HG02642 (cell line): ENCODE data around the gene GPS1.

Experiments used
- ATAC-seq: cut with Tn5 transposase; IDR thresholded peaks from one replicate; pipeline ENCODE4 v1.9.1; 2021; ENCODE audit warnings: mild to moderate bottlenecking; ENCODE audit not compliant: unreplicated experiment, poor library complexity

GPS1 gene

DNA sequence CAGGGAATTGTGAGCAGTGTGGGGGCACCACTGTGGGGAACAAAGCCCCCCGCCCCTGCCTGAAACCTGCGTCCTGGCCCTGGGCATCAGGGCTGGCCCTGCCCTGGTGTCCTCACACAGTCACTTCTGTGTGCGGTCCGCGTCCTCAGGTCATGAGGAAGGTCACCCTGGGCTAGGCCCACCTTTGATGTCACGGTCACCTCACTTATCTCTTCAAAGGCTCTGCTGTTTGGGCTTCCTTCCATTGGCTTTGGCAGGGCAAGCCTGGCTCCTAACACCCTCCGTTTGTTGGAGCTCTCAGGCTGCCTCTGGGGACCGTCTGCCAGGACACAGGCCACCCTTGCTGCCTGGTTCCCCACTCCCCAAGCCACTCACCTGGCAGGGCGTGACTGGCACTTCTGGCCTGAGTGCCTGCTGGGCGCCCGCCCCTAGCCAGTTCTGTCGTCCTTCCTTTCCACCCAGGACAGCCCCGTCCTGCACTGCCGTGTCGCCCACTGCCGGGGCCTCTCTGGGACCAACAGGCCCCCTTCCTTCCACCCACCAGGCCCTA is 37.9 kb upstream of the GPS1 start:
- no peak for ATAC-seq

DNA sequence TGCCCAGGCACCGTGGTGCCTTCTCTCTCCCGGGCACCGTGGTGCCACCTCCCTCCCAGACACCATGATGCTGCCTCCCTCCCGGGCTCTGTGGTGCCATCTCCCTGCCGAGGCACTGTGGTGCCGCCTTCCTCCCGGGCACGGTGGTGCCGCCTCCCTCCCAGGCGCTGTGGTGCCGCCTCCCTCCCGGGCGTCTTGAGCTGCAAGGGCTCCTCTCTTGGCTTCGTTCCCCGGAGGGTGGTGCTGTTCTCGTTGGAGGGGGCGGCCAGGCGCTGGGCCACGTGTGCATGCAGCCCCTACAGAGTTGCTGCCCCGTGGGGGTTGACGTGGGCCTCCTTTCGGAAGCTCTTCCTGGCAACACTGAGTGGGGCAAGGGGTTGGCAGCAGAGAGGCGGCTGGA is 37.3 kb upstream of the GPS1 start:
- no peak for ATAC-seq

DNA sequence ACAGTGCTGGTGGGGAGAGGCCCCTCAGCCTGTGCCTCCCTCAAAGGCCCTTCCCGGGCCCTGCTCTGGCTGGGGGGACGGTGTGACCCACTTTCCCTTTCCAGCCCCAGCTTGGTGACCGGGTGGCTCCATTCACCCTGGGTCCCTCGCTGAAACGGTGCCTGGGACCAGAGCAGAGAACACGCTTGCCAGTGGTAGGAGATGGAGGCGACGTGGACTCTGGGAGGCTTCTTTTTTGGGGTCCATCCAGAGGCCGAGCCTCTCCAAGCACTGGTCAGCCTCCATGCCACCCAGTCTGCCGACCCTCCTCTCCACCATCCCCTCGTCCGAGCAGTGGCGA is 36.8 kb upstream of the GPS1 start:
- no peak for ATAC-seq

DNA sequence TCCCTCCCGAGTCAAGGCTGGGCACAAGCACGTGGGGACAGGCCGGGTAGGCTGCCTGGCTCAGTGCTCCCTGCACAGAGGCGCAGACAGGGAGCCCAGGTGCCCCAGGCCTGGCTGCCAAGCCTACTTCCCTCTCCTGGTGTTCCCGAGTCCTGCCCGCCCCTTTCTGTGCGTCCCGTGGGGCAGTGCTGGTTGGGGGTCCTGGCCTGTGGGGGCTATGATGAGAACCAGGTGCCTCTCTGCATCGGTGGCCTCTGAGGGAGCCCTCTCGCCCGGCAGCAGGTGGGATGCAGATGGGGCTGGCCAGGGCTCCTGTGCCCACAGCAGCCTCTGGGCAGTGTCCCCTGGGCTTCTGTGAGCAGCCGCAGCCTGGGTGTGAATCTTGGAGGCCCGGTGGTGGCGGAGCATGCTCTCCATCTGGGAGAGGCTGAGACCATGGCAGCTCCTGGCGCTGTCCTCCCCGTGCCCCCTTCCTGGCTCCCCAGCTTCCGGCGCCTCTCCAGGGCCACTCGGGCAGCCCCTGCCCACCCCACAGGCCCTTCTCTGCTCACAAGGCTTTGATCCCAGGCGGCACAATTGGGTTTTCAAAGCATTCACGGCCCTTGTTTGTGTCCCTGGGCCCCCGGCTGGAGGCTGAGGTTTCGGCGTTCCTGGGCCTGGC is 36.3 kb upstream of the GPS1 start:
- ATAC-seq = no peak

DNA sequence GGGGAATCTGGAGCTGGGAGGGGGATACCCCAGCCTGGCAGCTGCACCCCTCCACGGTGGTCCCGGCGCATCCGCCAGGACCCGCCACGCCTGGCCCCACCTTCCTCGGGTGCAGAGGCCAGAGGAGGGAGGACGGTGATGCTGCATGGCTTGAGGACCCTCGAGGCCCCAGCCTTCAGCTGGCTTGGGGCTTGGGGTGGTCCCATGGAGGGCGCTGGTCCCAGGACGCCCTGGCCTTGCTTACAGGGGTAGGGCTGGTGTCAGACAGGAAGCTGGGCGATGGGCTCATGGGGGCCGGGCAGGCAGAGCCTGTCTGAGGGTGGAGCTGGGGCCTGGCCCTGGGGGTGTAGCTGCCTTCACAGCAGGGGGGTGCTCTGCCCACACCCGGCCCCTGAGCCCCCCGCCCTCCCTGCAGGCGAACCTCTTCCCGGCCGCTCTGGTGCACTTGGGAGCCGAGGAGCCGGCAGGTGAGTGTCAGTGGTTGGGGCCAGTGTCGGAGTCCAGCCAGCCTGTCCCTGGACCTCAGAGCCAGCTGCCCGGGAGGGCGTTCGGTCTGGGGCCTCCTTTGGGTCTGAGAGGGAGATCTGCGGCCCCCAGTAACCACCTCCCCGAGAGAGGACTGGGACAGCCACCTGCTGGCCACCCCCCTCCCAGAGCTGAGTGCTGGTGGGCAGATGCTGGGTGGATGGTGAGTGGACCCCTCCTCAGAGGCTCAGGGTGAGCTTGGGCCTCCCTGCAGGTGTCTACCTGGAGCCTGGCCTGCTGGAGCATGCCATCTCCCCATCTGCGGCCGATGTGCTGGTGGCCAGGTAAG is 35.4 kb upstream of the GPS1 start:
- no peak for ATAC-seq

DNA sequence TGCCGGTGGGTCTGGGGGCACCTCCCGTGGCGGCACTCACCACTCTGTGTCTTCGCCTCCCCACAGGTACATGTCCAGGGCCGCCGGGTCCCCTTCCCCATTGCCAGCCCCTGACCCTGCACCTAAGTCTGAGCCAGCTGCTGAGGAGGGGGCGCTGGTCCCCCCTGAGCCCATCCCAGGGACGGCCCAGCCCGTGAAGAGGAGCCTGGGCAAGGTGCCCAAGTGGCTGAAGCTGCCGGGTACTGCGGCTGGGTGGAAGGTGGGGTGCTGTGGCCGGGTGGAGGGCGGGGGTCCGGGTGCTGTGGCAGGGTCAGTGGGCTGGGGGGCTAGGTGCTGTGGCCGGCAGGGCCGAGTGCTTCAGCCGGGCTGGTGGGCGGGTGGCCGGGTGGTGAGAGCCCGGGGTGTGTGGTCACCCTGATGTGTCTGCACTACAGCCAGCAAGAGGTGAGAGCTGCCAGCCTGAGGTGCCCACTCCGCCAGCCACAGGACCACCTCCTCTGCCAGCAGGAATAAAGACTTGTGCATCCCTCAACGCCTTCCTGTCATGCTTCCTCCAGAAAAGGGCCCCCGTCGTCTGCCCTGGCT is 34.7 kb upstream of the GPS1 start:
- no peak for ATAC-seq

DNA sequence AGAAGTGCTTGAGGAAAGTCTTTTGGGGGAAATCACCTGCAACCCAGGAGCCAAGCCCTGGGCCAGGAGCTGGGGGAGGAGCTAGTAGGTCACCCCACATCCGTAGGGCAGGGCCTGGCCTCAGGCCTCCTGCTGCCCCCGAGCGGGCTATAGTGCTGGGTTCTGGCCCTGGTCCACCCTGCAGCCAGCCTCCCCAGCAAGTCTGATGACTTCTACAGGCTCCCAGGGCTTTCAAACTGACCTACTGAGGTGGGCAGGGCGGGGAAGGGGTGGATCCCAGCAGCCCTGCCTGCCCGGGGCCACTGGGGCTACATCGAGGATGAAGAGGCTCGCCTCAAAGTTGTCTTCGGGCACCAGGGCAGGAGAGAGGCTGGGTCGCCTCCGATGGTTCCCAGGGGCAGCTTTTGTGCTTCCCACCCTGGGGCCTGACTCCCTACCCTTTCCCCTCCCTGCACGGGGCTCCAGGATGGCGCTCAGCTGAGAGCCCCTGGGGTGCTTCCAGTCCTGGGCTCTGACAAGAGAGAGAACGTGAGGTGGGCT is 34.0 kb upstream of the GPS1 start:
- no peak for ATAC-seq

DNA sequence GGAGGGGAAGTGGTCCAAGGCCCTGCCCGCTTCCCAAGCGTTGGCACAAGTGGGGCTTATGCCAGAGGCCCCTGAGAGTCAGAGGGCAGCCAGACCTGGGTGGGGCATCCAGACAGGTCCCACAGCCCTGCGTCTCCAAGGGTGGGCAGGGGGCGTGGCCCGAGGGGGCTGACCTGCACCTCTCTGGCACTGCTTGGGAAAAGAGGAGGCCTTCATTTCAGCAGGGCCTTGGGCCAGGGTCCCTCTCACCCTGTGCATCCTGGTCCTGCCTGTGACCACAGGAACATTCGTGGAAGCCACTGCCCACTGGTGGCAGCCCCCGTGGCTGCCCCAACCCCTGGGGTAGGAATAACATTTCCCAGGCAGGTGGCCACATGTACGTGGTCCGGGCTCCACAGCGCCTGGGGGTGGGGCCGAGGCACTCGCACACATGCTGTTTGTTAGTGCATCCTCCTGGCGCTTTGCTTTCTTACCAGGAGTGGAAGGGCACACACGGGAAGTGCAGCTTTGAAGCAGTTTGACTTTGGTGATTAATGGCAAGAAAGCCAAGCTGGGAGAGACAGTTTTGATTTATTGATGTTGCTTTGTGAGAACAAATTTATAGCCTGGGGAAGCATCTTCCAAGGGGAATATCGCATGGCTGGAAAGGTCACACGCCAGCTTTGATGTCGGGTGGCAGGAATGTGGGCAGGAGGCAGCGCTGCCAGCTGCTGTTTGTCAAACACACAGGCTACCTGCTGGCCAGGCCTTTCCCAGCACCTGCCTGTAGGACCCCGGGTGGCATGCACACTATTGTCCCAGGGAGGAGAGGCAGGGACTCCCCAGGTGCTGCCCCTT is 33.3 kb upstream of the GPS1 start:
- no peak for ATAC-seq

DNA sequence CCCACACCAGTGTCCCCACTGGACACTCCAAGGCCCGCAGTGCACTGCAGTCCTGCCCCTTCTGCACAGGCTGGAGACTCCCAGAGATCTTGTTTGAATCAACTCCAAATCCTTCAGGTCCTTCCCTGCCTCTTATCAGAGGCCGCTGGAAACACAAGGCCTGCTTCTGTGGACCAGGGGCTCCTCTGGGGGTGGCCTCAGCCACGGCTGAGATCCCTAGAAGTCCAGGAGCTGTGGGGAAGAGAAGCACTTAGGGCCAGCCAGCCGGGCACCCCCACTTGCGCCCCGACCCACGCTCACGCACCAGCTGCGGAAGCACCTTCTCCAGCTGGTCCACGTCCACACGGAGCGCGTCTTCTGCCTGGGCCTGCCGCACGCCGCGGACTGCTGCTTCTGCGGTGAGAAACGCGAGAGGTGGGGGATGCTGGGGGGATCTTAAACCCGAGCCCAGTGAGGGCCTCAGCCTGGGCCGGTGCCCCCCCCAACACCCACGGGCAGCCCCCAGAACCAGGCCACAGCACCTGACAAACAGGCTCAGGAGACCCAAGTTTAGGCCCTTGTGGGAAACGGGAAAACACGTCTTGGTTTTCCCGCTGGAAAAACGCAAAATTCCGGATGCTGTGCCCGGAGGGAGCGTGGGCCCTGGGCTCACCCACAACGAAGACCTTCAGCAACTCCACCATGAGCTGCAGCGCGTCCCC is 32.6 kb upstream of the GPS1 start:
- no peak for ATAC-seq

DNA sequence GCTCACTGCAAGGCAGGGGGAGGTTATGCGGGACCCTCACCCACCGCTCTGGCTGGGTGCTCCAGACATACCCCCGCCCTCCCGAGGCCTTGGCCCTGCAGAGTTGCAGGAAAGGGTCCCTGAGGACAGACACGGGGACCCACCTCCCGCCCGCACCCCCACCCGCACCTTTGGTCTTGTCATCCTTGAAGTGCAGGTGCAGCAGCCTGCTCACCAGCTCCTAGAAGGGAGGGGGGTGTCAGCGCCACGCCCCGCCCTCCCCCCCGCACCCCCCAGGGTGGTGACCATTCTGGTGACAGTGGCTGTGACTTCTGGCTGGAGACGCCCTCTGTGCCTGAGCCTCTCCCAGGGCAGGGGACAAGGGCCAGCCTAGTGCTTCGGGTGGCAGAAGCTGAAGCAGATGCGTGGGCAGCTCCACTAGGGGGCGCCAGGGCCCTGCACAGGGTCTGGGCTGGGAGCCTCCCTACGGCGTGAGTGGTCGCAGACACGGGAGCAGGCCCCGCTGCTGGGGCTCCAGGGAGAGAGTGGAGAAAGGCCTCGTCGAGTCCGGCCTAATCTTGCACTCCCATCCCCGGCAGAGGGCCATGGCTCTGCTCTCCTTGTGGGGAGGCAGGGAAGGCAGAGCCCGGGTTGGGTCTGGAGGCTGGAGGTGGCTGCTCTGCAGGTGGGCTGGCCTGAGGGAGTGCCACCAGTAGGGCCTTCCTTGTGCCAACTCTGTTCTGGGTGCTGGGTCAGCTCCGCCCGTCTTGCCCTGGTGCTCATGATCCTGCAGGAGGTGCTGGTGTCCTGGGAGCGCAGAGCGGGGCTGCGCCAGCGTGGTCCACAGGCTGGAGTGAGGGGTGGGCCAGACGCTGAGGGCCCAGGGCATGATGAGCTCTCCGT is 31.8 kb upstream of the GPS1 start:
- ATAC-seq = no peak

DNA sequence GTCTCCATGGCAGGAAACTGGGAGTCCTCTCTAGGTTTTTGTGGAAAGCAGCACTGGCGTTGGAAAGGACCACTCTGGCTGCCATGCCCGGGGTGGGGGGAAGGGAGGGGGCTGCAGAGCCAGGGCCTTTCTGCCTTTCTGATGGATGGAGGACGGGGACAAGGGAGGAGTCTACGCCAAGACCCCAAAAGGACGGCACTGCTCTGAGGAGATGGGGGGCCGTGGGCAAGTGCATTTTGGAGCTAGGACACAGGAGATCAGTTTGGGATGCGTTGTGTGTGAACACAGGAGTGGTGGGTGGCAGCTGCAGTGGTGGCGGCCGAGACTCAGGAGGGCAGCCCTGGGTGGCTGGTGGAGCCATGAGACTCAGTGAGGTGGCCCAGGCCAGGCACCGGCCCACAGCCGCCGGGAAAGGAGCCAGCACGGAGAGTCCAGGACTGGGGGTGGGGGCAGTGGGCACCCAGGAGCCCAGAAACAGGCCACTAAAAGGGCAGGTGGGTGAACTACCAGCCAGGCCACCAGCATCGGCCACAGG is 31.1 kb upstream of the GPS1 start:
- no peak for ATAC-seq

DNA sequence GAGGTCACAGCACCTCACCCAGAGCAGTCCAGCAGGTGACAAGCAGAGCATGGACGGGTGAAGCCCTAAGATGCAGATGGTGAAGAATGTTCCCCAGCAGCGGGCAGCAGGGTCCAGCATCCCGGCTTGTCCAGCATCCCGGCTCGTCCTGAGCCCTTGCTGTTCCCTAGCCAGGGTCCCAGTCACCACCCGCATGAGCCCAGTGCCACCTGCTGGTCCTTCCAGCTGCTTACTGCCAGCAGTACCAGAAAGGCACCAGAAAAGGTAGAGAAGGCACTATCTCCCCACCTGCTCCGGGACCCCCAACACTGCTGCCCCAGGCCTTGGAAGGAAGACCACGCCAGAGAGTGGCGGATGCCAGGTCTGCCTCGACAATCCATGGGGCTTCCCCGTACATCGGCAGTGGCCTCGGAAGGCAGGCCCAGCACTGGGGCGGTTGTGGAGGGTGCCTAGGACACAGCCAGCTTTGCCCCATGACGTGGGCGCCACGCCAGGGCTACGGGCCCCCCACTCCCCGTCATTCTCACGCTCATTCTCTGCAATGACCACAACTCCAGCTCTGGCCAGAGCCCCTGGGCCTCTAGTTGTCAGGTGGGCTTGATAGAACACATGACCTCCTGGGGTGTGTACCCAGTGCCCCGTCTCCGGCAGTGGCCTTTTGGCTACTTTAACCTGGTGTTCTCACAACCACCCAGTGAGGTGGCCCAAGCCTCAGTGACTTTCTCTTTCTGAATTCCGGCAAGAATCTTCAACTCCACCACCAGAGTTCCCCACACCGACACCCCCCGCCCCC is 30.4 kb upstream of the GPS1 start:
- no peak for ATAC-seq

DNA sequence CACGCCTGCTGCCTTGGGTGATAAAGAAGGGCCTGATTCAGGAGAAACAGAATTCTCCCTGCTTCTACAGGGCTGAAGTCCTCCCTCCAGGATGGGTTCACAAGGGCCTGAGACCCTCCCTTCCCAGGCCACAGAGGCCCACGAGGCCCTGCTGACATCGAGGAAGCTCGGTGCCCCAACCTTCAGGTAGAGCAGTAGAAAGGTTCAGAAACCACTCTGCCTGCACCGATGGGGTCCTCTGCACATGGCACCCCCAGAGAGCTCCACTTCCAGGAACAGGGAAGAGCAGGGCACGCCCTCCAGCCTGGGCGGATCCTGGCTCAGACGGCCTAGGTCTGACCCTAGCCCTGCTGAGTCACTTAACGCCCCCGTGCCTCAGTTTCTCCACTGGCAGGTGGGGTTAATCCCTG is 29.8 kb upstream of the GPS1 start:
- no peak for ATAC-seq

DNA sequence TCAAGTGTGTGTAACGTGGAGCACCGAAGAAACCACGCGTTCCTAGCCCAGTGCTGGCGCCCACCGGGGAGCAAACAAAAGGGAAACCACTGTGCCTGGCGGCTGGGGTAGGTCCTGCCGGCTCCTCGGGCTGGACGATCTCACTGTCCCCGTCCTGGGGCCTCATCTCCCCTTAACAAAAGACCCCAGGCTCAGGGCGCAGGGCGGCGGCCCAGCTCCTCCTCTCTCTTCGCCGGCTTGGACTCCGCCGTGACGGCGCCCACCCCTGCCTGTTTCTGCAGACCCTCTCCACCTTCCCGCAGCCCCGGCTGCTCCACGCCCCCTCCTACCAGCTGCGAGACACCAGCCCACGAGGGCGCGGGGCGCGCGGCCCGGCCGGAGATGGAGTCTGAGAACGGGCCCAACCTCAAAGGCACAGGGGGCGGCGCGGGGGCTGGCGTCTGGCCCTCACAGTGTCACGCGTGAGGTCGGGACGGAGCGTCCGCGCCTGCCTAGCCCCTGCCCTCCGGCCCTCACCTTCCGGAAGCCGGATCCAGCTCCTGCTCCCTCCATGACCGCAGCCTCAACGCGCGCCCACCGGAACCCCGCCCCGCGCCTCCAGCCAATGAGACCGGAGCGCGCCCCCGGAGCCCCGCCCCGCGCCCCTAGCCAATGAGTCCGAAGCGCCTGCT is 29.3 kb upstream of the GPS1 start, which contains the start of gene CENPX:
TSS of gene CENPX (minus strand) at position 569 of the 671 bp plus-strand sequence. CDS start at position 552, 17 bp downstream.
- ATAC-seq = no peak

DNA sequence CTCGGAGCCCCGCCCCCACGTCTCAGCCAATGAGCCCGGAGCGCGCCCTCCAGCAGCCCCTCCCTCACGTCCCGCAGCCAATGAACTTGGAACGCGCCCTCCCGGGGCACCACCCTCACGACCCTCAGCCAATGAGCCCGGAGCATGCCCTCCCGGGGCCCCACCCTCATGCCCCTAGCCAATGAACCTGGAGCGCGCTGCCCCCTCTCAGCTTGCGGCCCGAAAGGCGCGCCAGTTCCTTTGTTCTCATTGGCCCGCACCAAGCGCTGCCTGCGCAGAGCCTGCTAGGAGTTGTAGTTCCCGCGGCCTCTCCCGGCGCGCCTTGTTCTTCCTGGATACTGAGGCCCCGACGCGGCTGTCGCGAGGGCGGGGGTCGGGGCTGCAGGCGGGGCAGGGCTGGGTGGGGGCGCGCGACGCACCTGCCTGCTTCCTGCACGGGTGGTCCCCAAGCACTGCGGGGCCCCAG is 28.7 kb upstream of the GPS1 start, which contains the start of gene LRRC45:
TSS of gene LRRC45 (plus strand) at position 325 of the 466 bp plus-strand sequence. CDS start 339 bp downstream, outside the sequence.
- ATAC-seq = peak; percentile 83

DNA sequence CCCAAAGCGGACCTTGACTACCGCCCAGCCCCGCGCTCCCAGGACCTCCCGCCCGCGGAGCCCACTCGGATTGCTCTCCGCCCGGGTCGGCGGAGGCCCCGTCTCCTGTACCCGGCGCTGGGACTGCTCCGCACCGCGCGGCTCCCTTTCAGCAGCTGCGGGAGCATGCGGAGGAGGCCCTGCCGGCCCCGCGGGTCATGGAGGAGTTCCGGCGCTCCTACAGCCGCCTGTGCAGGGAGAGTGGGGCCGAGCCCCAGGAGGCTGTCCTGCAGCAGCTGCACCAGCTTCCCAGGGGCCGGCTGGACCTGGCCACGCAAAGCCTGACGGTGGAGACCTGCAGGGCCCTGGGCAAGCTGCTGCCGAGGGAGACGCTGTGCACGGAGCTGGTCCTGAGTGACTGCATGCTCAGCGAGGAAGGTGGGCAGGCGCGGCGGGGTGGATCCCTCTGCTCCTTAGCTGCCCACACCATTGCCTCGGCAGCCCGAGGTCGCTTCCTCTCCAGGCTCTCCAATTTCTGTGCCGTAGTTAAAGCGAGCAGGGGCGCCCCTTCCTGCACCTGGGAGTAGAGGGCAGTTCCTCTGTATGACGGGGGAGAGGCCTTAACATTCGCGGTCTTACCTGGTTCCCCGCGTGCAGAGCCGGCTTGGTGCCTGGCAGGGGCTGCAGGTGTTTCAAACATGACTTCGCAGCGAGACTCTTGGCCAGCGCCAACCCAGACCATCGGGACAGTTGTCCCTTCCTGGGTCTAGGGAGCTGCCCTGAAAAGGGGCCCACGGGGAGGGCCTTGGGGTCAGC is 28.1 kb upstream of the GPS1 start:
- peak; percentile 1 for ATAC-seq
